Loucy (cell line): ENCODE results near the gene CCDC13.
A peak's percentile ranks its signal among the peaks of the same experiment; 100 is the strongest.

Experiments
- H2AFZ ChIP-seq: fragments of 200-600 bp; sonication (generic); 2 replicates; pipeline ENCODE4 v1.6.0; 2016; ENCODE audit warnings: antibody characterized with exemption, mild to moderate bottlenecking, low read length, moderate library complexity
- H3F3A ChIP-seq: fragments of 200-600 bp; 2 replicates; pipeline ENCODE4 v1.6.0; 2016; ENCODE audit warnings: antibody characterized with exemption, low read depth, mild to moderate bottlenecking
- H3K27me3 ChIP-seq: fragments of 200-600 bp; sonication (generic); 2 replicates; pipeline ENCODE4 v1.6.1; 2014; ENCODE audit warnings: low read length, mild to moderate bottlenecking; ENCODE audit not compliant: insufficient read depth, poor library complexity, severe bottlenecking
- H3K36me3 ChIP-seq: fragments of 200-600 bp; sonication (generic); 2 replicates; pipeline ENCODE4 v1.6.1; 2016; ENCODE audit warnings: low read length; ENCODE audit not compliant: insufficient read depth
- H3K4me1 ChIP-seq: fragments of 200-600 bp; sonication (generic); 2 replicates; pipeline ENCODE4 v1.5.1; 2014; ENCODE audit warnings: low read length, mild to moderate bottlenecking; ENCODE audit not compliant: insufficient read depth, poor library complexity, severe bottlenecking
- H3K4me2 ChIP-seq: fragments of 200-600 bp; sonication (generic); 2 replicates; pipeline ENCODE4 v1.6.0; 2014; ENCODE audit warnings: antibody characterized with exemption, low read length, low read depth, mild to moderate bottlenecking; ENCODE audit not compliant: poor library complexity, severe bottlenecking
- H3K4me3 ChIP-seq: fragments of 200-600 bp; sonication (generic); 2 replicates; pipeline ENCODE4 v1.5.1; 2014; ENCODE audit warnings: low read length, mild to moderate bottlenecking, mixed read lengths; ENCODE audit not compliant: poor library complexity, severe bottlenecking
- H3K79me2 ChIP-seq: fragments of 200-600 bp; sonication (generic); 2 replicates; pipeline ENCODE4 v1.6.1; 2014; ENCODE audit warnings: low read length; ENCODE audit not compliant: insufficient read depth
- H3K9ac ChIP-seq: fragments of 200-600 bp; sonication (generic); 2 replicates; pipeline ENCODE4 v1.6.0; 2014; ENCODE audit warnings: mild to moderate bottlenecking, low read depth, low read length, moderate library complexity; ENCODE audit not compliant: poor library complexity, severe bottlenecking
- H3K9me2 ChIP-seq: fragments of 200-600 bp; sonication (generic); replicated peaks from 2 replicates; pipeline ENCODE4 v1.6.1; 2016; ENCODE audit warnings: low read depth, low read length, mixed read lengths
- H3K9me3 ChIP-seq: fragments of 200-600 bp; sonication (generic); 2 replicates; pipeline ENCODE4 v1.6.1; 2014; ENCODE audit warnings: mild to moderate bottlenecking, antibody characterized with exemption, low read length, low read depth; ENCODE audit not compliant: insufficient read depth
- H4K20me1 ChIP-seq: fragments of 200-600 bp; sonication (generic); 2 replicates; pipeline ENCODE4 v1.6.0; 2014; ENCODE audit warnings: antibody characterized with exemption, low read length, mild to moderate bottlenecking; ENCODE audit not compliant: insufficient read depth, poor library complexity, severe bottlenecking
- EZH2phosphoT487 ChIP-seq: fragments of 200-600 bp; IDR thresholded peaks from 2 replicates; pipeline ENCODE4 v1.6.1; 2018; ENCODE audit warnings: antibody characterized with exemption, mild to moderate bottlenecking, moderate library complexity, borderline replicate concordance
- TF ChIP-seq, protein P1 (sequence below): fragments of 200-600 bp; sonication (generic); conservative IDR thresholded peaks from 2 replicates; pipeline ENCODE4 v1.5.1; 2014; ENCODE audit warnings: mild to moderate bottlenecking, antibody characterized with exemption, low read length

CCDC13 gene

DNA sequence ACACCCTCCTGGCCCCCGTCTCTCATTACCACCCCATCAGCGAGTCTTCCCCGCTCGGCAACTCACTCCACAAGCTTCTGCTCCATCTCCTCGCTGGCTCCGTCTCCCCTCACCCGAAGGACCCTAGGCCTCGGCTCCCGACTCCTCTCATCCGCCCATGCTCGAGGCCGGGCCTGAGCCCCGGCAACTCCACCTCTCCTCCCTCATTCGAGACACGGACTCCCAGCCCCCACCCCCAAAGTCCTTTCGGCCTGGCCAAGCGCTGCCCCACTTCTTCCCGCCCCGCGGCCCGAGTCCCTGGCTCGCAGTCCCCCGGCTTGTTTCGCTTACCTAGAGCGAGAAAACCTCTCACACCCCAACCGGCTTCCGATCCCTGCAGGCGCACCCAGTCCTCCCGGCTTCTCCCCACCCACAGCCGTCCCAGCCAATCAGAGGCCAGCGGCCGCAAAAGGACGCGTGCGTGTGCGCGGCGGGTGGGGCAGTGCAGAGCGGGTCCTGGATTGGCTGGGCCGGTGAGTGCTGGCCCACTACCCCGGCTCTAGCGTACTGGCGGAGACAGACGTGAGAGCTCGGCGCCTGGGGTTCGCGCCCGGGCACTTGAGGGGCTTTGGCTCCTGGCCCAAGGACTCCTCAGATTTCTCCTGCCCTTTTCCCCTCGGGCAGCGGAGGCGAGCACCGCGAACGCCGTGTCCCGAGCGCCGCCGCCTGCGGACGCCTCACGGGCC is 31.2 kb upstream of the CCDC13 start, which contains the start of gene HIGD1A:
HIGD1A (minus strand) TSS at position 385 of the 725 bp plus-strand sequence. CDS start 10,237 bp downstream, outside the sequence.
- TF ChIP-seq EZH2phosphoT487, result no peak
- TF ChIP-seq, protein P1, sequence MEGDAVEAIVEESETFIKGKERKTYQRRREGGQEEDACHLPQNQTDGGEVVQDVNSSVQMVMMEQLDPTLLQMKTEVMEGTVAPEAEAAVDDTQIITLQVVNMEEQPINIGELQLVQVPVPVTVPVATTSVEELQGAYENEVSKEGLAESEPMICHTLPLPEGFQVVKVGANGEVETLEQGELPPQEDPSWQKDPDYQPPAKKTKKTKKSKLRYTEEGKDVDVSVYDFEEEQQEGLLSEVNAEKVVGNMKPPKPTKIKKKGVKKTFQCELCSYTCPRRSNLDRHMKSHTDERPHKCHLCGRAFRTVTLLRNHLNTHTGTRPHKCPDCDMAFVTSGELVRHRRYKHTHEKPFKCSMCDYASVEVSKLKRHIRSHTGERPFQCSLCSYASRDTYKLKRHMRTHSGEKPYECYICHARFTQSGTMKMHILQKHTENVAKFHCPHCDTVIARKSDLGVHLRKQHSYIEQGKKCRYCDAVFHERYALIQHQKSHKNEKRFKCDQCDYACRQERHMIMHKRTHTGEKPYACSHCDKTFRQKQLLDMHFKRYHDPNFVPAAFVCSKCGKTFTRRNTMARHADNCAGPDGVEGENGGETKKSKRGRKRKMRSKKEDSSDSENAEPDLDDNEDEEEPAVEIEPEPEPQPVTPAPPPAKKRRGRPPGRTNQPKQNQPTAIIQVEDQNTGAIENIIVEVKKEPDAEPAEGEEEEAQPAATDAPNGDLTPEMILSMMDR, result no peak
- peaks cover 47% of the 10 kb centered on the region for H3K79me2 ChIP-seq
- H3K4me1 ChIP-seq, result peaks cover 44% of the 10 kb centered on the region
- no peaks in the 10 kb centered on the region for H3K9me2 ChIP-seq
- no peaks in the 10 kb centered on the region for H3K27me3 ChIP-seq
- H3K4me3 ChIP-seq, result peak within 1 kb of the TSS; percentile 85
- peak within 1 kb of the TSS; percentile 100 for H2AFZ ChIP-seq
- peaks cover 20% of the 10 kb centered on the region for H4K20me1 ChIP-seq
- peak within 1 kb of the TSS; percentile 88 for H3K9ac ChIP-seq
- H3K9me3 ChIP-seq, result no peaks in the 10 kb centered on the region
- H3K36me3 ChIP-seq, result no peaks in the 10 kb centered on the region
- no peaks in the 10 kb centered on the region for H3F3A ChIP-seq
- peak within 1 kb of the TSS; percentile 99 for H3K4me2 ChIP-seq

DNA sequence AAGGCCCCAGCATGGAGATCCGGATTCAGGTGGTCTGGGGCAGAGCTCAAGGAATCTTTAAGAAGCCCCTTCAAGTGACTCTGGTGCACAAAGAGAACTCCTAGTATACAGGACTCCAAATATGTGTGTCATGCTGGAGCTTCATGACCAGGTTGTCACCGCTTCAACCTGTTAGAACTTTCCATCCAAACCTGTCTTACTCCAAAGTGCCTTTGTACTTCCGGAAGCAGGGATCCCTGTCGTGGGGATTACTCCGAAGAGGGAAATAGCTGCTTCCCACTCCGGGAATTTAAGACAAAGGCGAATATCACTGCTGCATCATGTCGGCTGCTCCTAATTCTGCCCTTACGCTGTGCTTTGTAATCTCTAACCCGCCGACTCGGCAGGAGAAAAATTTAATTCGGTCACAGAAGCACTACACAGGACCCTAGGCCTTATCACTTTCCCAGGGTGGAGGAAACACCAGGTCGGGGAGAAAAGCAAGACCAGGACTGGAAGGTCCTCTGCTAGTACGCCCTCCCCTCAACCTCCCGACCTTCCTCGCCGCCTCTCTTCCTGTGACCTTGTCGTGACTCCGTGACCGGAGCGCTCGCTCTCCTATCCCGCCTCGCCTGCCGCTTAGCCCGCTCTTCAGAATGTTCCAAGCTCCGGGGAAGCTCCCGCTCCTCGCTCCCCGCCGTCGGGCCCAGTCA is 30.5 kb upstream of the CCDC13 start:
- Histone ChIP-seq H3K79me2 (peaks cover 49% of the 10 kb centered on the region), H3K27me3 (no peaks in the 10 kb centered on the region), H2AFZ (peak overlapping the region; percentile 100), H3K9me2 (no peaks in the 10 kb centered on the region), H3F3A (no peaks in the 10 kb centered on the region), H3K9me3 (no peaks in the 10 kb centered on the region), H3K9ac (peak overlapping the region; percentile 88), H3K36me3 (no peaks in the 10 kb centered on the region), H3K4me2 (peak overlapping the region; percentile 99), H3K4me1 (peaks cover 44% of the 10 kb centered on the region), H4K20me1 (peaks cover 20% of the 10 kb centered on the region), H3K4me3 (peak overlapping the region; percentile 85)
- no peak for TF ChIP-seq EZH2phosphoT487
- TF ChIP-seq, protein P1, result no peak

DNA sequence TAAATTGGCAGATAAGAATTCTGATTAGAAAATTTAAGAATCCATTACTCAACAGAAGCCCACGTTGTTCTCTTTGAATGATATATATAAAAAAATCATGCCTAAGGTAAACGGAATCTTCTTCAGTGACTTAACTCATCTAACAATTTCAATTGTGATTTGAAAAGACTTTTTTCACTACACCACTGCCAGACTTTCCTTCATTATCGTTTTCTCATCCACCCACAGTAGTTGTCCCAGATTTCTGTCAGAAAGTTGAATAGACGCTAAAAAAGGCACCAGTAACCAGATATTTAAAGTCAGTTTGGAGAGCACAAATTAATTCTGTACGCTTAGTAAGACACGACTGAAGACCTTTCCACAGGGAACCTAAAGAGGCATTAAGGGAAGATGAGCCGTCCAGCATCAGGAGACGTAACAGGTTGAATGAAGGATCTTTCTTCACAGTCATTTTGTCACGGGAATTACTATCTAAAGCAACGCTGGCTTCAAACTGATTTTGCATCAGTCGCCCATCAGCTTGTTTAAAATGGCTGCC is 29.9 kb upstream of the CCDC13 start:
- H3K79me2 ChIP-seq, result peaks cover 49% of the 10 kb centered on the region
- H2AFZ ChIP-seq, result peak overlapping the region; percentile 100

More for the DNA sequence above, 29.9 kb upstream of the CCDC13 start:
- Histone ChIP-seq H3K4me2 (peak overlapping the region; percentile 99), H3K36me3 (no peaks in the 10 kb centered on the region), H3K9me2 (no peaks in the 10 kb centered on the region), H4K20me1 (peaks cover 20% of the 10 kb centered on the region), H3K4me1 (peaks cover 44% of the 10 kb centered on the region), H3K9ac (peak overlapping the region; percentile 88), H3K27me3 (no peaks in the 10 kb centered on the region), H3K4me3 (peak overlapping the region; percentile 85), H3F3A (no peaks in the 10 kb centered on the region), H3K9me3 (no peaks in the 10 kb centered on the region)
- TF ChIP-seq EZH2phosphoT487, result no peak
- TF ChIP-seq, protein P1, result no peak
